HepG2 (cell line): Measurements from ENCODE around the gene KCNK18. TPM values are rescaled to one million over a fixed set of nuclear protein-coding genes. Genes with fewer than 3 reads are reported as not detected.

Source experiments
- ATAC-seq: fragments of 200-7000 bp; cut with Tn5 transposase; 3 replicates; pipeline ENCODE4 v1.9.1; 2020; ENCODE audit warnings: mild to moderate bottlenecking, moderate library complexity
- BruUV-seq: library from RNA; stranded (reverse); fragments of 400-500 nt; replicated peaks from 2 replicates; lab custom pipeline; 2021; lab: Mats Ljungman, UMichigan
- CTCF ChIA-PET: fragments of 300-600 bp; formaldehyde crosslinking; extraction: SDS; loops from one replicate; lab custom pipeline; 2021; ENCODE audit warnings: low total read pairs, inconsistent platforms, low intra/inter-chr PET ratio; lab: Yijun Ruan, JAX
- POLR2A ChIA-PET: fragments of 350-600 bp; sonication (Branson Sonifier 250); formaldehyde crosslinking; loops from one replicate; lab custom pipeline; 2020; ENCODE audit warnings: antibody characterized with exemption, inconsistent platforms; lab: Yijun Ruan, JAX
- DNase-seq: peaks from one replicate; pipeline ENCODE4 v3.0.0-alpha.2; 2015; ENCODE audit warnings: low spot score
- FAIRE-seq: peaks from 3 replicates; lab custom pipeline; 2011; peaks lifted over from hg19 to GRCh38; lab: Jason Lieb, UNC
- H2AFZ ChIP-seq: one replicate; pipeline ENCODE4 v1.6.1; 2011; ENCODE audit warnings: low read length, inconsistent platforms
- H3K27ac ChIP-seq: fragments of 300-600 bp; 3 replicates; pipeline ENCODE4 v1.8.0; 2011; ENCODE audit warnings: mixed run types, mild to moderate bottlenecking, mixed read lengths, low read length, inconsistent platforms; ENCODE audit not compliant: insufficient read depth; ENCODE audit errors: extremely low read length
- H3K27me3 ChIP-seq, 2 experiments: fragments of 200-600 bp in 1 of 2; 2 replicates in 1 of 2; 3 replicates in 1 of 2; pipeline versions ENCODE4 v1.6.0 to v1.8.0; 2011; ENCODE audit warnings: low read length in 2 of 2, mild to moderate bottlenecking in 2 of 2, moderate library complexity in 2 of 2, inconsistent platforms in 1 of 2; ENCODE audit not compliant: insufficient read depth in 2 of 2, control insufficient read depth in 1 of 2
- H3K36me3 ChIP-seq, 2 experiments: fragments of 200-600 bp in 1 of 2; replicated peaks in 1 of 2; 2 replicates in 1 of 2; 3 replicates in 1 of 2; pipeline versions ENCODE4 v1.5.1 to v1.8.0; 2011; ENCODE audit warnings: low read length in 2 of 2, inconsistent platforms in 1 of 2; ENCODE audit not compliant: insufficient read depth in 2 of 2, control insufficient read depth in 1 of 2
- H3K4me1 ChIP-seq: 2 replicates; pipeline ENCODE4 v1.5.1; 2012; ENCODE audit warnings: low read length, inconsistent platforms; ENCODE audit not compliant: insufficient read depth
- H3K4me2 ChIP-seq: 2 replicates; pipeline ENCODE4 v1.6.0; 2011; ENCODE audit warnings: low read depth, low read length, inconsistent platforms
- H3K4me3 ChIP-seq, 3 experiments: fragments of 200-600 bp in 1 of 3; sonication (generic), shearing (Covaris generic) in 1 of 3; replicated peaks in 1 of 3; 2 replicates each; pipeline ENCODE4 v1.5.1; 2011 to 2016; ENCODE audit warnings: low read length in 3 of 3, inconsistent platforms in 2 of 3, low read depth in 2 of 3, mild to moderate bottlenecking in 2 of 3, control low read depth in 1 of 3, mixed read lengths in 1 of 3; ENCODE audit not compliant: insufficient read depth in 1 of 3
- H3K79me2 ChIP-seq: one replicate; pipeline ENCODE4 v1.6.1; 2011; ENCODE audit warnings: low read length, inconsistent platforms; ENCODE audit not compliant: insufficient read depth
- H3K9ac ChIP-seq: 2 replicates; pipeline ENCODE4 v1.6.0; 2011; ENCODE audit warnings: mild to moderate bottlenecking, low read depth, low read length, inconsistent platforms; ENCODE audit not compliant: insufficient read depth
- H3K9me3 ChIP-seq: 2 replicates; pipeline ENCODE4 v1.5.1; 2012; ENCODE audit warnings: mild to moderate bottlenecking, low read length
- H4K20me1 ChIP-seq: 2 replicates; pipeline ENCODE4 v1.6.0; 2011; ENCODE audit warnings: inconsistent platforms, mild to moderate bottlenecking, low read length, moderate library complexity; ENCODE audit not compliant: insufficient read depth
- AHR ChIP-seq: IDR thresholded peaks from 2 replicates; pipeline ENCODE4 v1.6.1; 2018; ENCODE audit warnings: missing genetic modification reagents, missing compliant biosample characterization
- CCAR2 ChIP-seq: fragments of 200-400 bp; formaldehyde crosslinking; optimal IDR thresholded peaks from 2 replicates; pipeline ENCODE3; 2018; ENCODE audit warnings: low read depth, mild to moderate bottlenecking, low read length, moderate library complexity
- EP300 ChIP-seq, 3 experiments: sonication (generic) in 1 of 3; formaldehyde crosslinking in 1 of 3; IDR thresholded peaks; 2 replicates each; pipeline versions ENCODE4 v1.5.1 to v1.6.1; 2011 to 2020; ENCODE audit warnings: low read depth in 2 of 3, low read length in 2 of 3, borderline replicate concordance in 1 of 3, improper control_type of control experiment in 1 of 3, mild to moderate bottlenecking in 1 of 3, missing genetic modification reagents in 1 of 3, moderate library complexity in 1 of 3
- KLF16 ChIP-seq, 2 experiments: sonication (generic) in 1 of 2; formaldehyde crosslinking in 1 of 2; IDR thresholded peaks; 2 replicates each; pipeline versions ENCODE4 v1.6.1 to v1.8.0; 2016 to 2023; ENCODE audit warnings: missing genetic modification reagents in 2 of 2, missing compliant biosample characterization in 1 of 2
- WIZ ChIP-seq: sonication (generic); formaldehyde crosslinking; IDR thresholded peaks from 2 replicates; pipeline ENCODE4 v1.5.1; 2020; ENCODE audit warnings: mild to moderate bottlenecking, missing genetic modification reagents
- ZNF121 ChIP-seq: sonication (generic); formaldehyde crosslinking; IDR thresholded peaks from 2 replicates; pipeline ENCODE4 v1.5.0; 2020; ENCODE audit warnings: mild to moderate bottlenecking, missing genetic modification reagents
- ZNF460 ChIP-seq: sonication (generic); formaldehyde crosslinking; IDR thresholded peaks from 2 replicates; pipeline ENCODE4 v1.5.1; 2020; ENCODE audit warnings: missing genetic modification reagents, mild to moderate bottlenecking, borderline replicate concordance
- ZNF558 ChIP-seq: sonication (generic); formaldehyde crosslinking; IDR thresholded peaks from 2 replicates; pipeline ENCODE4 v1.9.0; 2022; ENCODE audit warnings: mild to moderate bottlenecking, missing genetic modification reagents, borderline replicate concordance
- WGBS: methylation state at CpG from one replicate; pipeline ENCODE4 v1.1.6; 2017; ENCODE audit warnings: low lambda C conversion rate; 5-methylcytosine and 5-hydroxymethylcytosine counted together
- in situ Hi-C: cut with HindIII; loops from 2 replicates; pipeline ENCODE4 v1.10.0; 2017; ENCODE audit warnings: low pct_unique_long_range_greater_than_20kb; ENCODE audit not compliant: extremely low pct_ligation_motif_present
- intact Hi-C: fragments of 100-400 bp; cut with micrococcal nuclease; formaldehyde crosslinking; loops from one replicate; pipeline ENCODE4 v1.10.0; 2022; ENCODE audit not compliant: unreplicated experiment
- polyA plus RNA-seq, 8 experiments: library from polyadenylated mRNA; depleted of rRNA in 3 of 8; stranded (reverse) in 7 of 8; unstranded in 1 of 8; fragments of >200 nt; fragmentation: Illumina TruSeq in 4 of 8; extraction: Trizol in 4 of 8; gene quantifications; 2 replicates each; pipeline versions ENCODE4 v1.2.1 to v1.2.3, GENCODE V29; 2011 to 2016; ENCODE audit warnings: low read depth in 4 of 8, missing spikeins in 1 of 8, mixed read lengths in 1 of 8; ENCODE audit not compliant: insufficient read depth in 1 of 8
- total RNA-seq, 5 experiments: library from RNA; depleted of rRNA; stranded (reverse); fragments of >200 nt; fragmentation: Illumina TruSeq; extraction: Trizol; gene quantifications; 2 replicates each; pipeline ENCODE4 v1.2.3, GENCODE V29; 2016; ENCODE audit warnings: low read depth in 1 of 5
- TF ChIP-seq, protein P1 (sequence below): IDR thresholded peaks from 2 replicates; pipeline ENCODE4 v1.6.1; 2012; ENCODE audit warnings: low read length, improper control_type of control experiment

Gene KCNK18
- total and polyA plus RNA-seq, 2 of the 13 experiments (the other 11 are each of a cell fraction or from before 2014, with no cell fraction given) = not detected

DNA sequence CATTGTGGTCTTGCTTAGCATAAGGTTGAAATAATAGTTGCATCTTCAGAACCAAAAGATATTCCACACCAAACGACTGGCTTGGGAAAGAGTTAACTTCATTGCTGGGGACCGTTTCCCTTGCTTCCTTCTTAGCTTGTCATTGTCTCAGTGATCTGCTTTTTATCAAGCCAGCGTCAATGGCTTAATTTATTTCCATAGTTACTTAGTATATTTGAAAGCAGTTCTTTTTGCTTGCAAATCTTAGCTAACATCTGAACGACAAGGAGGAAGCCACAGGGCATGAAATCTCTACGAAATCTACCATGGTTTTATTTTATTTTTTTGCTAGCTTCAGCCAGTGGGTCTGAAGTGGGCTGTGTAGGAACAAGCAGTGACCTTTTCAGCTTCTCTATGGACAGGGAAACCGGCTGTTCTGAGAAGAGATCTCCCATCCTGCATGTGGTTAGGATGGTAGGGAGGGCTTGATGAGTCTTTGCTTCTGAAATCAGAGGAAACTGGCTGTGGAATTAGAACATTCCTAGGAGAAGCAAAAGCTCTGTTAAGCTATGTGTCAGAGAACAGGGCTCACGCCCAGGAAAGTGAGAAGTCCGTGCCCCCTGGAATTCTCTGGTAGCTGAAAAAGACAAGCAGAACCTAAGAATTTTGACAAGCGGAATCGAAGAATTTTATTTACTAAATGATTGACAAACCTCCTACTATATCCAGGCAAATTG is 51.6 kb downstream of the KCNK18 start:
- WGBS = 27% methylated on average over 10 of the region's 10 CpGs
- Histone ChIP-seq H2AFZ (no peak overlapping the region), H3K79me2 (no peaks in the 10 kb centered on the region), H3K27me3 (peaks cover 5 to 50% of the 10 kb centered on the region in 2 experiments), H3K4me3 (no peak overlapping the region), H4K20me1 (no peaks in the 10 kb centered on the region), H3K4me1 (peaks cover 4% of the 10 kb centered on the region; the same call in 1 of the 2 replicates), H3K27ac (no peak overlapping the region), H3K4me2 (no peak overlapping the region), H3K9me3 (no peaks in the 10 kb centered on the region), H3K36me3 (no peaks in the 10 kb centered on the region), H3K9ac (no peak overlapping the region)
- CTCF ChIA-PET = no interaction called here
- BruUV-seq = no TSS peak
- DNase-seq = no peak
- in situ Hi-C loops = no loop called here
- intact Hi-C loops = no loop called here
- no peak for ATAC-seq
- no peak for FAIRE-seq
- POLR2A ChIA-PET = no interaction called here
- no peak for TF ChIP-seq ZNF121 (CRISPR knock-in tag)
- no peak for TF ChIP-seq CCAR2
- TF ChIP-seq AHR (CRISPR knock-in tag) = no peak
- TF ChIP-seq, protein P1, sequence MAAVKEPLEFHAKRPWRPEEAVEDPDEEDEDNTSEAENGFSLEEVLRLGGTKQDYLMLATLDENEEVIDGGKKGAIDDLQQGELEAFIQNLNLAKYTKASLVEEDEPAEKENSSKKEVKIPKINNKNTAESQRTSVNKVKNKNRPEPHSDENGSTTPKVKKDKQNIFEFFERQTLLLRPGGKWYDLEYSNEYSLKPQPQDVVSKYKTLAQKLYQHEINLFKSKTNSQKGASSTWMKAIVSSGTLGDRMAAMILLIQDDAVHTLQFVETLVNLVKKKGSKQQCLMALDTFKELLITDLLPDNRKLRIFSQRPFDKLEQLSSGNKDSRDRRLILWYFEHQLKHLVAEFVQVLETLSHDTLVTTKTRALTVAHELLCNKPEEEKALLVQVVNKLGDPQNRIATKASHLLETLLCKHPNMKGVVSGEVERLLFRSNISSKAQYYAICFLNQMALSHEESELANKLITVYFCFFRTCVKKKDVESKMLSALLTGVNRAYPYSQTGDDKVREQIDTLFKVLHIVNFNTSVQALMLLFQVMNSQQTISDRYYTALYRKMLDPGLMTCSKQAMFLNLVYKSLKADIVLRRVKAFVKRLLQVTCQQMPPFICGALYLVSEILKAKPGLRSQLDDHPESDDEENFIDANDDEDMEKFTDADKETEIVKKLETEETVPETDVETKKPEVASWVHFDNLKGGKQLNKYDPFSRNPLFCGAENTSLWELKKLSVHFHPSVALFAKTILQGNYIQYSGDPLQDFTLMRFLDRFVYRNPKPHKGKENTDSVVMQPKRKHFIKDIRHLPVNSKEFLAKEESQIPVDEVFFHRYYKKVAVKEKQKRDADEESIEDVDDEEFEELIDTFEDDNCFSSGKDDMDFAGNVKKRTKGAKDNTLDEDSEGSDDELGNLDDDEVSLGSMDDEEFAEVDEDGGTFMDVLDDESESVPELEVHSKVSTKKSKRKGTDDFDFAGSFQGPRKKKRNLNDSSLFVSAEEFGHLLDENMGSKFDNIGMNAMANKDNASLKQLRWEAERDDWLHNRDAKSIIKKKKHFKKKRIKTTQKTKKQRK = no peak
- TF ChIP-seq EP300 (IDR thresholded peaks at IDR 0.05; ENCODE audit: low read depth in 2 of 2, low read length in 2 of 2) = no peak
- no peak for TF ChIP-seq EP300 (CRISPR knock-in tag; IDR thresholded peaks at IDR 0.05; ENCODE audit: borderline replicate concordance)
- TF ChIP-seq WIZ (CRISPR knock-in tag) = no peak
- TF ChIP-seq ZNF460 (CRISPR knock-in tag) = no peak
- TF ChIP-seq ZNF558 (CRISPR knock-in tag) = no peak
- TF ChIP-seq KLF16 (CRISPR knock-in tag; IDR thresholded peaks at IDR 0.05) = no peak
